ENCODE data around the gene GATA6.
"Not testable (repeated sequence)": the region's sequence is repeated elsewhere in the genome, so short reads cannot be mapped to it uniquely, and the experiment has no call there.

The GATA6 gene

GRCh38 chr18:22211657-22212056 lies 42.3 kb downstream of the GATA6 start:
- no peak for DNase-seq

DNA sequence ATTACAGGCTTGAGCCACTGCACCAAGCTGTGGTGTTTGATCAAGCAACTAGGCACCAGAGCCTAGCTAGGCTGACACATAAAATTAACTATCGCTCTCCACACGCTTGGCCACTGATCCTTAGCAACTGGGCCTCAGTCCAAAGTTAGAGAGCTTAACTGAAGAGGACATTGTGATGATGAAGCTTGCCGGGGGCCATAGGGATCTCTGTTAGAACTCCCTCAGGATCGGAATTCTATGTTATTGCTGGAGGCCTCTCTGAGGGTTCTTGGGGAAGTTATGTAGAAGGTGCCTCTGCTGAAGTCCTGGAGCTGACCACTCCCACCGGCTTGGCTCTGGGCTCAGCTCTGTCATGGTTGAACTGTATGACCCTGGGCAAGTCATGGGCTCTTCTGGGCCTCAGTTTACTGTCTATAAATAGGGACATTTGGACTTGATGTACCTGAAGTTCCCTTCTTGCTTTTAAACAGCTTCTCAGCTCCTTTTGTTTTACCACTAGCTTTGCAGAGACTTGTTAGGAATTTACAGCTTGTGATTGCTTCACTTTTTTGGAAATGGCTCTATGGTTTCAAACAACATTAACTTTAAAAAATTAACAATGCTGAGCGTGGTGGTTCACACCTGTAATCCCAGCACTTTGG lies 44.1 kb downstream of the GATA6 start:
- no peak for DNase-seq

- DNase-seq = no peak
Measured at GRCh38 chr18:22214731-22215528, 45.5 kb downstream of the GATA6 start.

- no peak for DNase-seq
Measured at GRCh38 chr18:22218835-22219234, 49.4 kb downstream of the GATA6 start.

- DNase-seq = no peak
Measured at GRCh38 chr18:22219568-22220355, 50.4 kb downstream of the GATA6 start.

GRCh38 chr18:22220585-22220984 lies 51.2 kb downstream of the GATA6 start:
- DNase-seq = not testable (repeated sequence)

DNA sequence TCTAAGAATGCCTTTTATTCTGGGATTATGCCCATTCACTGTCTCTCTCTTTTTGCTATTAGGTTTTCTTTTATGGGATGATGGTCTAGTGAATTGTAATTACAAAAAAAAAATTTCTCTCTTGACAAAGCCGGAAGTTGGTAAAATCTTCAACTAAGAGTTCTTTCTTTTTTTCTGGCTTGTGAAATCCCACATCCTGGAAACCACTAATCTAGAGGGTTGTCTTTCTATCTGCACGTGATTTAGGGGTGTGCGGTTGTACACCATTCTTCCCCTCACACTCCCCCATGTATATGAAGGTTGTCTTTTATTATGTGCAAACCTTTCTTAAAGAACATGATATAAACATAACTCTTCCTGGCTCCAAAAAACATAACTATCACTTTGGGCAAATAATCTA lies 52.0 kb downstream of the GATA6 start:
- no peak for DNase-seq

DNA sequence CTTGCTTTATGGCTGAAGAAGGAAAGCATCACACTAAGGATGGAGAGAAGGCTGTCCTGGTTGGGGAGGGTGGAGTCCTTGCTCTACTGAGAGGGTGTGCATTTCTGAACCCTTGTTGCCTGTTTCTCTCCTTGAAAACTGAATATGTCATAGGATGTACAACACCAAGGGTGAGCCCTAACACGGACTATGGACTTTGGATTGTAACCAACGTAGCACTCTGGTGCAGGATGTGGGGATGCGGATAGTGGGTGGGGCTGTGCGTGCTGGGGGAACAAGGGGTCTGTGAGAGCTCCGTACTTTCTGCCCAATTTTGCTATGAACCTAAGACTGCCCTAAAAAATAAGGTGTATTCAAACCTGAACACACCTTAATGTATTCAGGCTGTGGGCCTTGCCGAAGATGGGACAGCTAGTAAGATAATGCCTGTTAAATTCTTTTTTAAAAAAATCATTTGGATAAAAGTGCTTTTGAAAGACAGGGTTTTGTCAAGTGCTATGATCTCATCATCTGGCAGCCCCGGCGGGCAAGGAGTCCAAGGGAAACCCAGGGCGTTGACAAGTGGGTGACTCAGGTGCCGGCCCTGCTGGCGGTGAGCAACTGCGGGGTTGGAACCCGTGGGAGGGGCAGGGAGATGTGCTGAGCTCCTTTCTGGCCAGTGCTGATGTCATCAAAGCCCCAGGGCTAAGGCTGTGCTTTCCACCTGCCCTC lies 54.0 kb downstream of the GATA6 start:
- no peak for DNase-seq

DNA sequence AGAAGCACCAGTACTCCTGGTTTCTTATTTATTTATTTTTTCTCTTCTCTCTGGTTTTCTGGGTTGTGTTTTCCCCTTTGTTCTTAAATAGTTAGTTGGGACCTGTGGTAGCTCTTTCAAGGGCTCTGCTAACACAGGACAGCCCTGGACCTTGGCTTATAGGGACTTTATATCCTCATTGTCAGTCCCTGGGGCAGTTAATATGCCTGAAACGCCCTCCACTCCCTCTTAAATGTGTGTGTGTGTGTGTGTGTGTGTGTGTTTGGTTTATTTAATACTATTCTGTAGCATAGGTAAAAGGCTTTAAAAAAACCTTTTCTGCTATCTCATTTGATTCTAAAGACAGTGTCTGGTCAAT lies 54.6 kb downstream of the GATA6 start:
- no peak for DNase-seq

DNA sequence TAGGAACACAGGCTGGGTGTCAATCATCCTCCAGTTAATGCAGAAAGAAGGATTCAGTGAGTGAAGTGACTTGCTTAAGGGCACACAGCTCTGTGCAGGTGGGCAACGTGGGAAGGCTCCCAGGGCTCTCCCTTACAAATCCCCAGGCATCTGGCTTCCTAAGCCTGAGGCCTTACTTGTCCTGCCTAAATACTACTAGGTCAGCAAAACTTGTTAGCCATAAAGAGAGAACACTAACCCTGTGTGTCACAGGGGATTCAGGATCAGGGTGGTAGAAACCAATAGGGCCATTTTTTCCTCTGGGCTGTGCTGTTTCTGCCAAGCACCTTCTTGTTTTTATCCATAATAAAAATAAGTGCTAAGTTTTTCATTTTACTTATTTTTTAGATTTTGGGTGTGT lies 55.0 kb downstream of the GATA6 start:
- DNase-seq = no peak

- DNase-seq = no peak
Measured at GRCh38 chr18:22226801-22227200, 57.4 kb downstream of the GATA6 start.

DNA sequence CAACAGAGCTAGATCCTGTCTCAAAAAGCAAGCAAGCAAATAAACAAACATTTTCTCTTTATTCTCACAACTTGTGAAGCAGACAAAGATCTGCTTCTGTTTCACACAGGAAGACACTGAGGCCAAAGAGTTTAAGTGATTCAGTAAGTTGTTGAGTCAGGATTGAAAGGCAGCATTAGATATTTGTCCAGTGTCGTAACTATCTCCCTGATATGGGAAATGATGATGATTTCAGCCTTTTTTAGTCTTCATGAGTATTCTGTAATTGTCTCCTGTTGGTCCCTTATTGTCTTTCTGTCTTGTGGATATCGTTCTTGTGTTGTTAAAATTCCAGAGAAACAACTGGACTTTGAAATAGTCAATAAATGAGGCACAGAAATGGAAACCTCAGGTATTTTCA lies 59.6 kb downstream of the GATA6 start:
- no peak for DNase-seq

GRCh38 chr18:22229456-22230124 lies 60.2 kb downstream of the GATA6 start:
- no peak for DNase-seq

DNA sequence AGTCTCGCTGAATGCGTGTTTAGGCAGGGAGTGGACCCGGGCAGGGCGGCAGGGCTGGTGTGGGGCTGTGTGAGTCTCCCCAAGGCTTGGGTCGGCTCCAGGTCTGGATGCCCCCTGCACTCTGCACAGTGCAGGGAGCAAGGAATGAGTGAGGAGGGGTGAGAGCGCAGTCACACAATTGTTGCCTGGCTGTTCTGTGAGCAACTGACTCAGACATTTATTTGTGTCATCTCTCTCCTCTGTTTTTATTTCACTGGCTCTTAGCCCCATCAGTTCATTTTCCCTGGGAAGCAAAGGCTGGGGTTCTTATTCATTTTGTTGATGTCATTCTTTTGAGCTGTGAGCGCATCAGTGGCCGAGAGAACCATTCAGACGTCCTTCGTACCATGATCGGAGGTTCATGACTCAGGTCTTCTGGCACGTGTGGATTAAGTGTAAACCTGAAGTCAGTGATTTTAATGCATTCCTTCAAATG lies 61.1 kb downstream of the GATA6 start:
- no peak for DNase-seq

DNA sequence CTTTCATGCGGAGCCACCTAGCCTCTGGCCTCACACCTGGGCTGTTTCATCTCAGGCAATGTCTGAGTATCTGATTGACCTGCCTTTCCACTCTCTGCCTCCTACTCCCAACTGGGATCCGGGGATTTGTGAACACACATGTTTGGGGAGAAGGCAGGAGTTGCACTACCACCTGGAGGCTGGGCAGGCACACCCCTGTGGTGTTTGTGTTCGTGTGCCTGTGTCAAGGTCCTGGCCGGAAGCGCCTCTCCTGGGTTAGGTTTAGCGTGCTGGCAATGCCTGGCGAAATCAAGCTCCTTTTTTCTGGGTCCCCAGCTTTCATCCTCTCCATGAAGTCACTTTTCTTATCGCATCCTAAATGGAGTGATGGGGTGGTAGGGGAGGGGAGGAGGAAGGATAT lies 63.9 kb downstream of the GATA6 start:
- no peak for DNase-seq

DNA sequence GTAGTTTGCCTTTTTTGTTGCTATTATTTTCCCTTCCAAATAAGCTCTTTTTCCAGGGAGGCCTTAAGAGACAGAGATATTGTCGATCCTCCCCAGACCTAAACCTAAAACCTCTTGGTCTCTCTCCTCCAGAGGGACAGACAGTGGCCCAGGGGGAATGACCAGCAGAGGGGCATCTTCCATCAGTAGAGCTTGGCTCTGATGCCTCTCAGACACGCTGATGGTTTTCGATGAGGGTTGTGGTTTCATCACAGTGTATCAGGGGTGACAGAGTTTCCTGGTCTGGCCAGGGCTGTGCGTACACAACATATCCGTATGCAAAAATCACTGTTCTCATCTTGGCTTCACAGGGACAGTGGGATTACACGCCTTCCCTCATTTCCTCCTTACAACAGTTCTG lies 68.6 kb downstream of the GATA6 start:
- DNase-seq = no peak

- no peak for DNase-seq
Measured at GRCh38 chr18:22238681-22239080, 69.3 kb downstream of the GATA6 start.

DNA sequence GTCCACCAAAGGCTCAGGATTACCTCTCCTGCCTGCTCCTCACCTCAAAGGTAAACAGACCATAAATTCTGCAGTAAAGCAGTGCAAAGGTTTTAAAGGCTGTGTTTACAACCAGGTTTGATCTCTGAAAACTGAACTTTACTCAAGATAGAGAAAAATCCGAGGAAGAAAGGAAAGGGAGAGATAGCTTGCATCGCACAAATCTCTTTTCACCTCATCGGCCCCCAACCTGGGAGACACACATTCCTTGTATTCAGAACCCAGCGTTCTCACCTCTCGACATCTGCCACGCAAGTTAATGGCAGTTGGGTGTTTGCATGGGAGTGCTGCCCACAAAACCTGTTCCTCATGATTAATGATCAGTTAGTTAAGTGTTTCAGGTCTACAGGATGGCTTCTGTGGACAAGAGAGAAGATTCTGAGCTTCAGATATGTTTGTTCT lies 72.6 kb downstream of the GATA6 start:
- no peak for DNase-seq

DNA sequence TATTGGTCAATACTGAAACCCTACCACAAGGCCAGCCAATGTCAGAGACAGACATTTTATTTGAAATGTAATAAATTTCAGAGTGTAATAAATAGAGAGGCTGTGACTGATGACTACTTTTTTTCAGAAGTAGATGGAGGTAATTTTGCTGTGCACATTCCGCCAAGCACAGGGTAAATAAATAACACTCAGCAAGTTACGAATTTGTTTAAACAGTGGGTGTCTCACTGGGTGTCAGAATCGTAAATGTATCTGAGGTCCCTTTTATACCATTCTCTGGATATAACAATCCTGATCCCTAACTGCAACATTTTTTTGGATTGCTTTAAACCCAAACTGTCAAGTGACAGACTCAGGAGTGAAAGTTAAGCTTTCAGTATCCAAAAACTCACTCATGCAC lies 74.1 kb downstream of the GATA6 start:
- no peak for DNase-seq

DNA sequence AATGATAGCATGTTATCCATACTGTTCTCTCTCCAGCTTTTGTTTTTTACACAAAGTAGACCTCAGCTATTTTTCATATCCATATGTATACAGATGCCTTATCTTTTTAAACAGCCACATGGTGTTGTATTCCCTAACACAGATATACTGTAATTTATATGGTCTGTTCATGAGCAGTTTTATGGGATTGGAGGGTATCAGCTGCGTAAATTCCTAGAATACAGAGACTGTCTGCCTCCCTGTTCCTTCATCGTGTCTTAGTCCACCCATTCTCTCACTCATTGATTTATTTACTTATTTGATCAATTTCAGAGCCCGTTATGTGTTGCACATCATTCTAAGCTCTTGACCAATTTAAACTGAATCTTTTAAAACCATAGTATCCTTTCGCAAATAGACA lies 80.6 kb downstream of the GATA6 start:
- DNase-seq = no peak

DNA sequence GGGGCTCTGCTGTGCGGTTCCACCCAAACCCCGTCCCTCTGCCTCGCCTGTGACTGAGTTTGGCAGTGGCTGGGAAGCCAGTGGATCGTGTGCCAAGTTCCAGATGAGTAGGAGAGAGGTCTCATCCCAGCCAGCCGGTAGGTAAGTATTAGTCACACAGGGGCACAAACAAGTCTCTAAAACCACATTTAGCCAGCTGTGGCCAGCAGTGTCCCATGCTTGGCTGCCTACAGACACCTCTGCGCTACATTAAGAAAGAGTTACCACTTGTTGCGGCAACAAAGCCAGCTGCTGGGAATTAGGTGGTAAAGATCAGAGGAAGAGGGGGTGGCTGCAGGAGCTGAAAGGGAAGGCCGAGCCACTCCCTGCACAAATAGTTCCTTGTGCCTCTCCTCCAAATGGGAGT lies 81.2 kb downstream of the GATA6 start:
- DNase-seq = no peak

Data from NCI-H1694 (cell line).